Stimulated activated CD4-positive, alpha-beta T cell treated with anti-CD3 and anti-CD28 coated beads, Interleukin-2, amount 100 ng/mL, for 24 hours (primary cell): ENCODE measurements around the gene KRT32.
"Not testable (repeated sequence)": the region's sequence is repeated elsewhere in the genome, so short reads cannot be mapped to it uniquely, and the experiment has no call there.

Source experiments
- DNase-seq, 2 donors: peaks; one replicate each; pipeline ENCODE4 v3.0.0-alpha.2; 2020

KRT32 gene

DNA sequence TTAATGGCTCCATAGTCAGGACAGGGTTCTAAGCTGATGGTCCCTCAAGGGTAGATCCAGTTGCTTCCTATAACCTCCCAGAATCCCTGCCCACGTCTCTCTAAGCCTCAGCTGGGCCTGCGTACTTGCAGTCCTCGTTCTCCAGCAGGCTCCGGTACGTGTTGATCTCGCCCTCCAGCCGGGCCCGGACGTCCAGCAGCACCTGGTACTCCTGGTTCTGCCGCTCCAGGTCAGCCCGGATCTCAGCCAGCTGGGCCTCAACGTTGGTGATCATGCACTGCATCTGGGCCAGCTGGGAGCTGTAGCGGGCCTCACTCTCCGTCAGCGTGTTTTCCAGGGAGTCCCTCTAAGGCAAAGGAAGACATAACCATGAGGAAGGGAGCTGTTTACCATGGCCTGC, 4.5 kb downstream of the KRT32 start:
- no peak for DNase-seq

GRCh38 chr17:41457676-41458075, 9.5 kb downstream of the KRT32 start:
- no peak for DNase-seq

- no peak for DNase-seq
Observed at GRCh38 chr17:41456204-41456603, 11.0 kb downstream of the KRT32 start.

DNA sequence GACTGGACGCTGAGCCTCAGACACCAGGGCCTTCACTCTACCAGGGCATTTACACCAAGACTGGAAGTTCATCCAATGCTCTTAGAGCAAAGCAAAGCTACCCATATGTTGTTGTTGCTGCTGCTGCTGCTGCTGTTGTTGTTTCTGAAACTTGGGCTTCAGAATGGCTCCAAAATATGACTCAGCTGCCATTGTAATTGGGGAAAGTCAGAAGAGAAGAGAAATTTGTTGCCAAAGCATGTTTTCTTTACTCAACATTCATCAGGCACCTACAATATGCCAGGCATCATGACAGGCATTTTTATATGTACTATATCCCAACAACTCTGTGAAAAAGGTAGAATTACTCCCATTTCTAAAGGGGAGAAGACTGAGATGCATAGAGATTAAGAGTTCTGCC, 11.9 kb downstream of the KRT32 start:
- no peak for DNase-seq

- no peak for DNase-seq
Observed at GRCh38 chr17:41453066-41453465, 14.1 kb downstream of the KRT32 start.

GRCh38 chr17:41452281-41452680, 14.9 kb downstream of the KRT32 start:
- no peak for DNase-seq

DNA sequence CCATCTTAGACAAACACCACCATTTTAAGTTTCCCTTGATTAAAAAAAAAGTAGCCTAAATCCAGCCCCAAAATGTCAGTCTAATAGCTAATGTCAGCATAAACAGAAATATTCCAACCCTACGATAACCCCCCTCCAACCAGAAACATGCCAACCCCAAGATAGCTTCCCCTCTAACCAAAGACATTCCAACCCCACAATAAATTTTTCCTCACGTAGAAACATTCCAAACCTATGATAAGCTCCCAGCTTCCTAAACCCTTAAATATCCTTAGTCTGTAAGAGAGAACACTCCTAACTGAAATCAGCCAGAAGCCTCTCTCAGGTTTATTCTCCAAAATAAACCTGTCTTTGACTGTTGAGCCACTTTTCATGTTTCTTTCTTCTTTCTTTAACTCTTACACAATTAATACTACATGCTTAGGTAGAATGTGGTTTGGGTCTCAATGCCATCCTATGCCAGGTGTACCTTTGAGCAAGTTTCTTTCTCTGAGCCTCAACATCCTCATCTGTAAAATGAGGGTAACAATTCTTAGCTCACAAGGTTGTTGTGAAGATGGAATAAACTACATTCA, 15.9 kb downstream of the KRT32 start:
- DNase-seq: no peak

DNA sequence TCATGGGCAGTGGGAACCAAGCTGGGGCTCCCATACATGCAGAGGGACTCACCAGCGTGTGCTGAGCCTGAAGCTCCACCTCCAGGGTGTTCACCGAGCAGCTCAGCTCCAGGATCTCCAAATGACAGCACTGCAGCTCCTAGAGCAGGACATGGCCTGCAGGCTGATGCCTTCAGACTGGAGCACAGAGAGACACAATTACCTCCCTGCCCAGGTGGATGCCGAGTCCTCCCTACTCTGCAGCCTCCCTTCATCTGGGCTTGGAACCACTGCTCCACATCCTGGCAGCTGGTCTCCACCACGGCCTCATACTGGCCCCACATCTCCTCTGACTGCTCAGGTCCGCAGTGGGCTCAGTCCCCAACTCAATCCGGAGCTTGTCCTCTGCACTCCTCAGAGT, 18.2 kb downstream of the KRT32 start:
- DNase-seq: no peak

- DNase-seq: no peak
Observed at GRCh38 chr17:41448506-41448905, 18.7 kb downstream of the KRT32 start.

DNA sequence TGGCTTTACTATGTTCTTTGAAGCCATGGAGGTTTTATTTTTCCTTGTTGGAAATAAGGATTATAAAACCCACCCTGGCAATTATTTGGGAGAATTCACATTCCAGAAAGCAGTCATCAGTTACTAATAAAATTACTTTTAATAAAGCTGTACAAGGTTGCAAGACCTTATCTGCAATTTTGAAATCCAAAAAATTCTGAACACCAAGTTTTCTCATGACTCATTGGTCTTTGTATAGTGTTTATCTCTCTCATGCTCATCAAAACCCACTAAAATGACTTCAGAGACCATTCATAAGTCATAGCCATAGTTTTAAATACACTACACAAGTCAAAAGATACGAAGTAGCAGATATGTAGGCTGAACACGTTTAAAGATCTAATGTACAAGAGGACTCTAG, 20.4 kb downstream of the KRT32 start:
- DNase-seq: no peak

GRCh38 chr17:41444640-41445039, 22.5 kb downstream of the KRT32 start:
- no peak for DNase-seq

DNA sequence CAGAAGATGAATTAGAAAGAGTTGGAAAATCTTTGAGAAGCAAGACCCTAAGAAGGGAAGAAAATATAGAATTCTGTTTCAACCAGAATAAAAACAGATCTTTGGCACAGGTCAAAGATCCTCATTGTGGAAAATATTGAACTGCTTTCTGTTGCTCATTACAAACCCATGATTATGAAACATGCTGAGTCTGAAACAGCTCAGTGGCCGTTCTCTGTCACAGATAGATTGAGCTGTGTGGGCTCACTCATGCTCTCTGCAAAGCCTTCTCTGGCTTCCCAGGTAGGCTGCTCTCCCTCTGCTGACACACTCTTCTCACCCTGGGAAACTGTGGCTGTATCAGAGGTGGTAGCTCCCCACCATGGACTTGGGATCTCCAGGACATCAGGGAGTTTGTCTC, 23.0 kb downstream of the KRT32 start:
- no peak for DNase-seq

- no peak for DNase-seq
Observed at GRCh38 chr17:41442739-41443138, 24.4 kb downstream of the KRT32 start.

GRCh38 chr17:41440531-41441033, 26.6 kb downstream of the KRT32 start, which contains the start of gene KRT38:
Gene KRT38, minus strand, starts transcription at chr17:41440983. Its CDS starts 62 bp downstream, at chr17:41440921.
- no peak for DNase-seq

DNA sequence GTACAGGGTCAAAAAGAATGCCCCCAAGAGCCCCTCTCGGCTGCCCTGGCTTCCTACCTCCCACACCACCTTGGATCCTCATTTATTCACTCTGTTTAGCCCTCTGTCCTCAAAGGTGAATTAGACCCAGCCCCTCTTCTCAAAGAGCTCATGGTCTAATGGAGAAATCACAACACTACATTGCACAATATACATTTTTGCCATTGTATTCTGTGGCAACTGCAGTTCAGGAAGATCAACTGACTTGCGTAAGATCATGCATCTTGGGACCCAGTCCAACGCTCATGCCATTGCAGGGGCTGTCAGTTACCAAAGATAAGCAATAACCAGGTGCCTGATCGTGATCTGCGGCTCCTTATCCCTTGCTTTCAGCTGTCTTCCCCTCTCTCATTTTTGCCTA, 27.8 kb downstream of the KRT32 start:
- no peak for DNase-seq

DNA sequence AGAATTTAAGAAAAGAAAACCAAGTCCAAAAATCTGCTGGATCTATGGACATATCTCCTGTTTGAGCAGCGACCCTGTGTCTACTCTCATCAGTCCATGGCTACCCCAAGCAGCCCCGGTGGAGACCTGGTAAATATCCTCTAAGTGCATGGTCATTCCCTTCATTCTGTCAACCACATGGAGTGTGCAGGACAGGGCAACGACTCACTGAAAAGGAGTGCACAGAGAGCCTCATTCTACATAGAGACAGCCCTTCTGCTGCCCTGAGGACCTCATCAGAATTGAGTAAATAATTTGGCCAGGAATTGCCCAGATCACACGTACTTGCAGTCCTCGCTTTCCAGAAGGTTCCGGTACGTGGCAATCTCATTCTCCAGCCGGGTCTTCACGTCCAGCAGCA, 29.4 kb downstream of the KRT32 start:
- DNase-seq: no peak

DNA sequence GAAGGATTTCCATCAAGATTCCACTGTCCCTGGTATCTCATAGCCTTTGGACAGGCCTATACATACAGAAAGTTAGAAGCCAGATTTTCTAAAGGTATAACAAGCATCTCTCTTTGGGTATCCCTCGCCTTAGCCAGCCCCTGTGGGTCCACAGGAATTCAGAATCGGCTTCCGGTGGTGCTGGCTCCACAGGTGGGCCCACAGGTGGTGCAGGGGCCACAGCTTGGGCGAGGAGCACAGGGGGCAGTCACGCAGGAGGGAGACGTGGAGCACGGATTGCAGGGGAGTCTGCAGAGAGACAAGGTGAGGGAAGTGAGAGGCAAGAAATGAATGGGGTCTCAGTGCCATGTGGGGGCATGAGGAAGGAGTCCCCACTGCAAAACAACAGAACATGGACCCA, 29.9 kb downstream of the KRT32 start:
- DNase-seq: no peak

DNA sequence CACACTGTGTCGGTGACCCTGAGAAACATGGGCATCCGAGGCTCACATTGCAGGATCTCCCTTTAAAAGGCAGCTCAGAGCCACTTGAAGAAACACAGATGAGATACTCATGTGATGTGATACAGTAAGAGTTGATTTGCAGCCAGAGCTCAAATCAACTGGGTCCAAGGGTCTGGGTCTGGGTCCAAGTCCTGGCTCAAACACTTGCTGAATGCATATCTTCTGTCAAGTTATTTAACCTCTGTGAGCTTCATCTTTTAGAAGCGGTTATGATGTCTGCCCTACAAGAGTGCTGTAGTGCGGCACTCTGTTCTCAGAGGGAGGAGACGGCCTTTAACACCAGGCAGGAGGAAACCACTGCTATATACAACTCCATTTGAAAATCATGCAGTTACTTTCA, 32.8 kb downstream of the KRT32 start:
- no peak for DNase-seq

DNA sequence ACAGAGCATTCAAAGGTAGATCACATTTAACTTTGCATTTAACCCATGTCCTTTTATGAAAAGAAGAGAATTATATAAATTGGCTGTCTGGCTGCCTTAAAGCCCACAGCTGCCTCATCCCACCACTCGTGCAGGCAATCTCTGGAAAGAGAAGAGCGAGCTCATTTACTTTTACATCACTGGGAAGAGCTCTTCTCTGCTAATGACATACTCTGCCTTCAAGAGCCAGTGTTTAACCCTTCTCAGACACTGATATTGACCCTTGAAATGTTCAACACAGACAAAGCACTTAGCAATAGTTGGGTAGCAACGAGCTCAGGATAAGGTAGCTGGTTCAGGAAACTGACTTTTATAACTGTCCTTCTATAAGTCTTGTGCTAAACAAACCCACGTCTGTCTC, 33.2 kb downstream of the KRT32 start:
- DNase-seq: no peak

DNA sequence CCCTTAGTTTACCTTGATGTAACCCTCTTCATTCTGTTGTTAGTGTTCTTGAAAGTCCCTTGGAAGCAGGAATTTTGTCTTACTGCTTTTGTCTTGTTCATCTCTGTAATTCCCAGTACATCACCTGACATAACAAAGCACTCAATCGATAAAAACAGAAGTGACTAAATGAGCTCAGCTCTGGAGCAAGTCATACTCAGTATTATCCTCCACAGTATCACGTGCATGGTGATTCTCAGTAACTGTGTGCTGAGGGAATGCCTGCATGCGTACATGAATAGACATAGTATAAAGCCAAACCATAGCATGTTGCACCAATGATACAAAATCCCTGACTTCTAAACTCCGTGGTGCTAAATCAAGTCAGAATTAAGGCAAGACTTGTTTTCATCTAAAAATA, 33.6 kb downstream of the KRT32 start:
- DNase-seq: no peak

DNA sequence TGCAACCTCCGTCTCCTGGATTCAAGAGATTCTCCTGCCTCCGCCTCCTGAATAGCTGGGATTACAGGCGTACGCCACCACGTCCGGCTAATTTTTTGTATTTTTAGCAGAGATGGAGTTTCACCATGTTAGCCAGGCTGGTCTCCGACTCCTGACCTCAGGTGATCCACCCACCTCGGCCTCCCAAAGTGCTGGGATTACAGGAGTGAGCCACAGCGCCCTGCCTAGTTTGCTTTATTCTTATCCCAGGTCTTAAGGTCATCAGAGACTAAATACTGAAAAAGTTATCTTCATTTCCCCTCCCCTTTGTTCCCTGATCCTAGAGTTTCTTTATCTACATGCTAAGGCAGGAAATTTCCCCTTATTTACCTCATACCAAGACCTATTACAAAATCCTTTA, 36.8 kb downstream of the KRT32 start:
- DNase-seq: not testable (repeated sequence)

- no peak for DNase-seq
Observed at GRCh38 chr17:41429667-41430066, 37.5 kb downstream of the KRT32 start.

- DNase-seq: no peak
Observed at GRCh38 chr17:41428591-41429291, 38.4 kb downstream of the KRT32 start.

- no peak for DNase-seq
Observed at GRCh38 chr17:41424111-41424635, 43.0 kb downstream of the KRT32 start, which contains the start of gene KRT37. Gene KRT37, minus strand, starts transcription at chr17:41424585. Its CDS starts 62 bp downstream, at chr17:41424523.
